HG03354 (cell line): ENCODE measurements around the gene MYO1C.
"Not testable (repeated sequence)": the region's sequence is repeated elsewhere in the genome, so short reads cannot be mapped to it uniquely, and the experiment has no call there.

ENCODE experiments used
- ATAC-seq: cut with Tn5 transposase; IDR thresholded peaks from one replicate; pipeline ENCODE4 v1.9.1; 2021; ENCODE audit warnings: mild to moderate bottlenecking; ENCODE audit not compliant: unreplicated experiment, poor library complexity, severe bottlenecking

MYO1C gene

DNA sequence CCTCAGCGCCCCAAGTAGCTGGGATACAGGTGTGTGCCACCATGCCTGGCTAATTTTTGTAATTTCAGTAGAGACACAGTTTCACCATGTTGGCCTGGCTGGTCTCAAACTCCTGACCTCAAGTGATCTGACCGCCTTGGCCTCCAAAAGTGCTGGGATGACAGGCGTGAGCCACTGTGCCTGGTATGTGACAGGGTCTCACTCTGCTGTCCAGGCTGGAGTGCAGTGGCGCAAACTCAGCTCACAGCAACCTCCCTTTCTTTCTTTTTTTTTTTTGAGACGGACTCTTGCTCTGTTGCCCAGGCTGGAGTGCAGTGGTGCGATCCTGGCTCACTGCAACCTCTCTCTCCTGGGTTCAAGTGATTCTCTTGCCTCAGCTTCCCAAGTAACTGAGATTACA is 49.8 kb downstream of the MYO1C start:
- ATAC-seq, result not testable (repeated sequence)

DNA sequence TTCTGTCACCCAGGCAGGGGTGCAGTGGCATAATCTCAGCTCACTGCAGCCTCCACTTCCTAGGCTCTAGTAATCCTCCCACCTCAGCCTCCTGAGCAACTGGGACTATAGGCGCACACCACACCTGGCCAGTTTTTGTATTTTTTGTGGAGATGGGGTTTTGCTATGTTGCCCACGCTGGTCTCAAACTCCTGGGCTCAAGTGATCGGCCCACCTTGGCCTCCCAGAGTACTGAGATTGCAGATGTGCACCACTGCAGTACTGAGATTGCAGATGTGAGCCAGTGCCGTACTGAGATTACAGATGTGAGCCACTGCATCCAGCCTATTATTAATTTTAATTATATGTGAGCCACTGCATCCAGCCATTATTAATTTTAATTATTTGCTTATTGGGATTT is 50.3 kb downstream of the MYO1C start:
- ATAC-seq, result no peak

DNA sequence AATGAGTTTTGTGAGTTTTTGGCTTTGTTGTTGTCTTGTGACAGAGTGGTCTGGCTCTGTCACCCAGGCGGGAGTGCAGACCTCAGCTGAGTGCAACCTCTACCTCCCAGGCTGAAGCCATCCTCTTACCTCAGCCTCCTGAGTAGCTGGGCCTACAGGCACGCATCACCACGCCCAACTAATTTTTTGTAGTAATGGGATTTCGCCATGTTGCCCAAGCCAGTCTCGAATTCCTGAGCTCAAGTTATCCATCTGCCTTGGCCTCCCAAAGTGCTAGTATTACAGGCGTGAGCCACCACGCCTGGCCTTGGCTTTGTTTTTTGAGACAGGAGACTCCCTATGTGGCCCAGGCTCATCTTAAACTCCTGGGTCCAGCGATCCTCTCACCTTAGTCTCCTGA is 51.6 kb downstream of the MYO1C start:
- no peak for ATAC-seq

DNA sequence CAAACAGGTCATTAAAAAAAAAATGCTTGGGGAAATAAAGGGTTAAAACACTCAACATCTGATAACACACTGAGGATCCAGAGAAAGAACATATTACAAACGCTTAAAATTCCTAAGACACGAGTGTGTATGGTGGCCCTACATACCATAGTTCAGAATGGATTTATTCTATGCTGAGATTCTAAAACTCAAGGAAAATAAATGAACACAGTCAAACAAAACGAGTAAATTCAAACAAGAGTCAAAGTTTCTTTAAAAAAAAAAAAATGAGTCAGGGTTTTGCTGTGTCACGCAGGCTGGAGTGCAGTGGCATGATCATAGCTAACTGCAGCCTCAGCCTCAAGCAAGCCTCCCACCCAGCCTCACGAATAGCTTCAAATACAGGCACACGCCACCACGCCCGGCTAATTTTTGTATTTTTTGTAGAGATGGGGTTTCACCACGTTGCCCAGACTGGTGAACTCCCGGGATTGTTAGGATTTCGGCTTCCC is 53.8 kb downstream of the MYO1C start:
- no peak for ATAC-seq

DNA sequence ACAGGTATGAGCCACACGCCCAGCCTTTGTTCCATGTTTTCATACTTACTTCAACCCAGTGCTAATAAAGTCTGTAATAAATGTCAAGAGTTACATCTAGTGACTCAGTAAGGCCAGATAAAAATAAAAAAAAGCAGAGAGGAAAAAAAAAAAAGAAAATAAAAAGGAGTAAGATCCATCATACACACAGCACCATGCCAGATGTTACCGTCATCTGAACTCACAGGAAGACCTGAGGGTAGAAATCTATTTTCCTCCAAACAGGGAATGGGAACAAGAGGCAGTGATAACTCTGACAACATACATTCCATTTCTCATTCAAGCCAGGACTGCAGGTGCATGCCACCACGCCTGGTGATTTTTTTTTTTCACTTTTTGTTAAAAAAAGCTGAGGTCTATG is 57.2 kb downstream of the MYO1C start:
- ATAC-seq, result no peak

DNA sequence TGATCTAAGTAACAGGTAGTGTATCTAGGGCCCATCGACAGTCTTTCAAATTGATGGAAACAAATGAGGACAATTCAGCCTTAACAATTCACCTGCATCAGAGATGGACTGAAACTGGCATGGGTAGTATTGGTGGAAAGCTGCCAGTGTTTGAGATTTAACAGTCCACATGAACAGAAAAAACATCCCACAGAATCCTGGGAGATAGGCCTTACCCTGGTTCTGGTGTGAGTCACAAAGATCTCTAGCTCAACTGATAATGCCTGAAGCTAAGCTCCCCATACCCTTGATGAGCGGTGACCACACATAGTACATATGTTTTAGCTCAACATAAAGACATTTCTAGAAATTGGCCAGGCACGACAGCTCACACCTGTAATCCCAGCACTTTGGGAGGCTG is 58.3 kb downstream of the MYO1C start:
- no peak for ATAC-seq

DNA sequence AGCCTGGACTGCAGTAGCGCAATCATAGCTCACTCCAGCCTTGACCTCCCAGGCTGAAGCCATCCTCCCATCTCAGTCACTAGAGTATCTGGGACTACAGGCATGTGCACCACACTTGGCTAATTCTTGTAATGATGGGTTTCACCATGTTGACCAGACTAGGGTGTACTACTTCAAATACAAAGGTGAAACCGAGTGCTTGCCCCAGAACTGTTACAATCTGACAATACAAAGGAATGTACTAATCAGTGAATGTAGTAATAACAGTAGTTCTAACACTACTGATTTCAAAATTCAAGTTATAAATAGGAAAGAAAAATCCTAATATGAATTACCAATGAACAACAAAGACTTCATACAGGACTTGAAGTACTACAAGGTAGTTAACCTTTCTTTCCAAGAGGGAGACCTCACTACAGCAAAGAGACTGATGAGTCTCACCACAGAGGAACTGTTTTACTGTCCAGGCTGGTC is 60.8 kb downstream of the MYO1C start:
- no peak for ATAC-seq

DNA sequence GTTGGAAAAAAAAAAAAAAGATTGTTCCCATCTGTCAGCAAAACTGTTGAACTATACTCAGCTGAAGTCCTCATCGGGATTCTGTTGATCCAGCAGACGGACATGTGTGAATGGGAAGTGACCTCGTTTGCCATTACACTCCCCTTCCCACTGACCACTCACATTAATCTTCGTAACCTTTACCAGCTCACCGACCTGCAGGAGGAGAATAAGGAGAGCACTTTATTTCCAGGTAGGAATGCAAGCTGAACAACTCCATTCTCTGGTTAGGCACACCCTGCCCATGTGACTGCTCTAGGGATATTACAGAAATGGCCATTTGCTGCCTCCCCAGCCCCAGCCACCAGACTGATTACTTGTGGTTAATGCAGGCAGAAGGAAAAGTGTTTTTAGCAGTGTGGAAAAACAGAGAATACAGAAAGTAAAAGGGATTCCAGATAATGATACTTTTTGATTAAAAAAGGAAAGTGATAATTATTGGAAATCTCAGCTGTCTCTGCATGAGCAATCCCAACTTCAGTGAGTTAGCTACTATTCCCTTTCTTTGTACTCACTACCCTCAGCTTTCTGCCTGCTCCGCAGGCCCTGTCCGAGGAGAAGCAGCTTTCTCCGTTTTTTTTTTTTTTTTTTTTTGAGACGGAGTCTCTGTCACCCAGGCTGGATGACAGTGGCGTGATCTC is 68.9 kb downstream of the MYO1C start:
- no peak for ATAC-seq

DNA sequence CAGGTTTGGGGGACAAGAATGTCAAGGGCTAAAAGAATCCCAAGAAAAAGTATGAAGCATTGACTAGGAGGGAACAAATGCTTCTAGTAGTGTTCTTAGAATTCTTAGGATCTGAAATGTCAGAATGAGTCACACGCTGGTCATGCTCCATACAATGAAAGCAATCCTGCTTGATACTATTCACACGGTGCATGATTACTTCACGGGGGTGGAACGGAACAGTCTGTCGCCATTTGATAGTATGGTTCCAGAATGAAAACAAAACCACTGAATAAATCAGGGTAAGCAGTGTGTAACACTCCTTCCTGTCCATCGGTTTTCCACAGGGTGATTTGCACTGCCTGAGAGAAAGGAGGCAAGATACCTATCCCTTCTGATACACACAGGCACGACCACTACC is 69.6 kb downstream of the MYO1C start:
- no peak for ATAC-seq

DNA sequence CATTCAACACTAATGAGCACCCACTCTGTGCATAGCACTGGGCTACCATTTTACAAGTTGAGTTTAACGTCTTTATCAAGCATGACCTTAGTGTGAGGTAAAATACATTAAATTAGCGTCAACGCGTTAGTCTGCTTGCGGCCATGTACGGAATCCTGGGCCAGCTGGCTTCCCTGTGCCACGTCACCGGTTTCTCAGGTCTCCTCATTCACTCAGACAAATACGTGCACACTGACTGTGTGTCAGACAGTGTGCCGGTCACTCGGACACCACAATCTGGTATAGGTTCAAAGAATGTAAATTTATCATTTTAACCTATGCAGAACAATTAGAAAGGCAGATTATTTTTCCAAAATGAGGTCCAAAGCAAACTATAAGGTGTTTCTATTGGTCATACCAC is 71.0 kb downstream of the MYO1C start:
- ATAC-seq, result no peak

DNA sequence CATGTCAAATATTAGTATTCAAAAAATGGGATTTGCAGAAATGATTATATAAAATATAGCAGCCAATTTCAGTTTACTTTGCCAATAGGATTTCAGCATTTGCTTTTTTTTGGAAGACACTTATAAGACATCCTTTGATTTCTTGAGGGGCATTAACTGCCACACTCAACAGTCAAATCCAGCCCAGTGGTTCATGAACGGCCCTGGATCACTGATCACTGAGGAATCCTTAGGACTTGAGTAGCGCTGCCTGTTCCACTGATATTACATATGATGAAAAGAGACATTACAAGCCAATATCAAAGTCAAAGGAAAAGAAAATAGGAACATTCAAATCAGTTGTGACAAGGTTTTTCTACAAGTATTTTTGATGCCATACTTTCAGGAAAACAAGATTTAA is 71.5 kb downstream of the MYO1C start:
- no peak for ATAC-seq

DNA sequence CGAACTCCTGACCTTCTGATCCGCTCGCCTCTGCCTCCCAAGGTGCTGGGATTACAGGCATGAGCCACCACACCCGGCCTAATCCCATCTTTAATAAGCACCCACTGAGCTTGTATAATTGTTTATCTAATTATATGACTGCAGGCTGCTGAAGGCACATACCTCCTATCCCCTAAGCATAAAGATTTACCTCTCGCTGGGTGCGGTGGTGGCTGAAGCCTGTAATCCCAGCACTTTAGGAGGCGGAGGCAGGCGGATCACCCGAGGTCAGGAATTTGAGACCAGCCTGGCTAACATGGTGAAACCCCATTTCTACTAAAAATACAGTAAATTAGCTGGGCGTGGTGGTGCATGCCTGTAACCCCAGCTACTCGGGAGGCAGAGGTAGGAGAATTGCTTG is 72.3 kb downstream of the MYO1C start:
- no peak for ATAC-seq

DNA sequence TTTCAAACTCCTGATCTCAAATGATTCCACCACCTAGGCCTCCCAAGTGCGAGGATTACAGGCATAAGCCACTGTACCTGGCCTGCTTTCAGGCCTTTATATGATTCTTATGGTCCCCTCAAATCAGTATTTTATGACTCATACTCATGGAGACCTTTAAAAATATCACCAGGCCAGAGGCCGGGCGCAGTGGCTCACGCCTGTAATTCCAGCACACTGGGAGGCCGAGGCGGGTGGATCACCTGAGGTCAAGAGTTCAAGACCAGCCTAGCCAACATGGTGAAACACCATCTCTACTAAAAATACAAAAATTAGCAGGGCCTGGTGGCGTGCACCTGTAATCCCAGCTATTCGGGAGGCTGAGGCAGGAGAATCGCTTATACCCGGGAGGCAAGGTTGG is 74.0 kb downstream of the MYO1C start:
- not testable (repeated sequence) for ATAC-seq

DNA sequence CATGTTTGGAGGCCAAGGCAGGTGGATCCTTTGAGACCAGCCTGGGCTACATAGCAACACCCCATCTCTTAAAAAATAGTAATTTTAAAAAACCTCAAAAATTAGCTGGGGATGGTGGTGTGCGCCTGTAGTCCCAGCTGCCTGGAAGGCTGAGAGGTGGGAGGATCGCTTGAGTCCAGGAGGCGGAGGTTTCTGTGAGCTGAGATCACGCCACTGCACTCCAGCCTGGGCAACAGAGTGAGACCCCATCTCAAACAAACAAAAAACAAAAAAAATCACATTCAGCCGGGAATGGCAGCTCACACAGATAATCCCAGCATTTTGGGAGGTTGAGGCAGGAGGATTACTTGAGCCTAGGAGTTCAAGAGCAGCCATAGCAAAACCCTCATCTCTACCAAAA is 76.1 kb downstream of the MYO1C start:
- no peak for ATAC-seq

DNA sequence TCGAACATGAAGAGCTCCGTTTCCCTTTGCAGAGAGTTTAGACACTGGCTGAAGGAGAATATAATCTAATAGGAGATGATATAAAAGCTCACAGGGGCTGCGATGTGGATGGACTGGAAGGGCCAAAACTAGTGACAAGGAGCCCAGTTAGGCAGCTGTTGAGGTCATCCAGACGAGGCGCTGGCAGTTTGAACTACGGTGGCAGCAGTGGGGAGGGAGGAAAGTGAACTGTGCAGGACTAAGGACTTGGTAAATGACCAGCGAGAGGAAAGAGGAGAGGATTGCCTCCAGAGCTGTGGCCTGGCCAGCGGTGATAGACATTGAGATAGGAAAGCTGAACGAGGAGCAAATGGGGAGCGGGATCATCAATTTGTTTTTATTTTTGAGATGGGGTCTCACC is 77.9 kb downstream of the MYO1C start:
- no peak for ATAC-seq
